Measurements from ENCODE around the gene TSPEAR.

TSPEAR gene

DNA sequence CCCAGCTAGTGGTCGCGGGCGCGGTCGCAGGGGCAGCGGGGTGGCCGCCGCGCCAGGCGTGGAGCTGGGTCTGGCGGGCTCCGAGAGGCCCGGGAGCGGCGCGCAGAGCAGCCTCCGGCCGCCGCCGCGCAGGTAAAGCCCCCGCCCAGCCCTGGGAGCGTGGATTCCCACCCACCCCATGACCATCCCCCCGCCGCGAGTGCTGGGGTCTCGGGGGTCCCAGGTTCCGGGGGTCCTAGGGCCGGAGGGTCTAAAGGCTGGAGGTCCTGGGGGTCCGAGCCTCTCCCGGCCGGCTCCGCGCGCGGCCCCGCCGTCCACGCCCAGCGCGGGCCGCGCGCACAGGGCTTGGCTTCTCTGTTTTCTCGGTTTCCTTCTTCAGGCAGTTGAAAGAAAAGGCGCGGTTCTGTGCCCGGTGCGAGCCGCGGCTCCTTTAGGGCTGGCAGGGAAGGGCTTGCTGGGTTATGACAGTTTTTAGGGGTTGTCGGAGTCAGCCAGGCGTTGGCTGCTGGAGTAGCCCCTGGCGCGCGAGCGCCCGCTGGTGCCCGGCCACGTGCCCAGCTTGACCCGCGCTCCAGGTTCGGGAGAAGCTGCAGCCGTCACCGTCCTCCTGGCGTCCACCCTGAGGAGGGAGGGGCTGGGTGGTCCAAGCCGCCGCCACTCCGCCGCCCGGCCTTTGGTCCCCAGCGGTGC, 255.7 kb downstream of the TSPEAR start:
- no peak overlapping the region for H2AFZ ChIP-seq (ENCODE audit: low read length)
- H3K4me3 ChIP-seq (ENCODE audit: low read depth, low read length, poor library complexity, severe bottlenecking), result no peak overlapping the region
- H4K20me1 ChIP-seq (ENCODE audit: insufficient read depth, low read length), result no peaks in the 10 kb centered on the region
- H3K27ac ChIP-seq (ENCODE audit: low read depth, low read length, poor library complexity, severe bottlenecking), result no peak overlapping the region
- H3K36me3 ChIP-seq (ENCODE audit: insufficient read depth, low read length), result no peaks in the 10 kb centered on the region
- H3K9me2 ChIP-seq (ENCODE audit: low read depth, low read length), result no peaks in the 10 kb centered on the region
- TF ChIP-seq EZH2 (IDR thresholded peaks at IDR 0.05; ENCODE audit: borderline replicate concordance, low read length), result no peak
- TF ChIP-seq, protein P1, sequence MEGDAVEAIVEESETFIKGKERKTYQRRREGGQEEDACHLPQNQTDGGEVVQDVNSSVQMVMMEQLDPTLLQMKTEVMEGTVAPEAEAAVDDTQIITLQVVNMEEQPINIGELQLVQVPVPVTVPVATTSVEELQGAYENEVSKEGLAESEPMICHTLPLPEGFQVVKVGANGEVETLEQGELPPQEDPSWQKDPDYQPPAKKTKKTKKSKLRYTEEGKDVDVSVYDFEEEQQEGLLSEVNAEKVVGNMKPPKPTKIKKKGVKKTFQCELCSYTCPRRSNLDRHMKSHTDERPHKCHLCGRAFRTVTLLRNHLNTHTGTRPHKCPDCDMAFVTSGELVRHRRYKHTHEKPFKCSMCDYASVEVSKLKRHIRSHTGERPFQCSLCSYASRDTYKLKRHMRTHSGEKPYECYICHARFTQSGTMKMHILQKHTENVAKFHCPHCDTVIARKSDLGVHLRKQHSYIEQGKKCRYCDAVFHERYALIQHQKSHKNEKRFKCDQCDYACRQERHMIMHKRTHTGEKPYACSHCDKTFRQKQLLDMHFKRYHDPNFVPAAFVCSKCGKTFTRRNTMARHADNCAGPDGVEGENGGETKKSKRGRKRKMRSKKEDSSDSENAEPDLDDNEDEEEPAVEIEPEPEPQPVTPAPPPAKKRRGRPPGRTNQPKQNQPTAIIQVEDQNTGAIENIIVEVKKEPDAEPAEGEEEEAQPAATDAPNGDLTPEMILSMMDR (IDR thresholded peaks at IDR 0.05; ENCODE audit: low read length), result no peak
- no peaks in the 10 kb centered on the region for H3F3A ChIP-seq (ENCODE audit: insufficient read depth, low read length)
- H3K4me2 ChIP-seq (ENCODE audit: low read length), result no peak overlapping the region
- H3K9ac ChIP-seq (ENCODE audit: low read length), result no peak overlapping the region
- no peaks in the 10 kb centered on the region for H3K4me1 ChIP-seq (ENCODE audit: insufficient read depth, low read length, severe bottlenecking)
- 0 out of 2 replicates have a peak, but pooled peaks cover 8% of the 10 kb centered on the region for H3K27me3 ChIP-seq (ENCODE audit: insufficient read depth, low read length)
- H3K9me3 ChIP-seq (ENCODE audit: low read length), result peaks cover 6% of the 10 kb centered on the region; the same call in 1 of the 2 replicates
- no peaks in the 10 kb centered on the region for H3K79me2 ChIP-seq (ENCODE audit: insufficient read depth, low read length)

DNA sequence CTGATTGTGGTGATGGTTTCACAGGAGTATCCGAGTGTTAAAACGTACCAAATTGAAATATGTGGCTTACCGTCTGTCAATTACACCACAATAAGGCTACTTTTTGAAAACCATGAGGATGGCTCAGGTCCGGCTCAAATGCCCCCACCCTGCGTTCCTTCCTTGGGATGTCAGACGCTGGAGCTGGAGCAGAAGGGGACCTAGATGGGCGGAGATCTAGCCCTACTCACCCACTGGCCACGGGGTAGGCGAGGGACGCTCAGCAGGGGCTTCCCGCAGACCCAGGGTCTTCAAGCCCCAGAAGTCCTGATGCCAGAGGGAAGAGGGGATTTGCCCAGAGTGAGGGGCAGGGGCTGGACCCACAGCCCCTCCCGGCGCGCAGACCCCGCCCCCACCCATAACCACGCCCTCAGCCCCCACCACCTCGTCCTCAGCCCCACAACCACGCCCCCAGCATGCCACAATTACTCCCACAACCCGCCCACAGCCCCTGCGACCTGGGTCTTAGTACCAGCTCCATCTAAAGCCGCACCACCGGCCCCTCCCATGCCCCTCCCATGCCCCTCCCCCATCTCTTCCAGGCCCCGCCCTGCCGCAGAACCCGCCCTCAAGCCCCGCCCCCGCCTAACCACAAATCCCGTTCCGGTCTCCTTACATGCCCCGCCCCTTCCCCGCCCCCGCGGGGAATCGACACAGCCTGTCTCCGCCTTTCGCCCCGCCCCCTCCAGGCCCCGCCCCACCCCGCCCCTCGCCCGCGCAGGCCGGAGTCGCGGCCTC, 256.4 kb downstream of the TSPEAR start, which contains the start of gene LRRC3:
LRRC3 (plus strand) TSS at position 764 of the 777 bp plus-strand sequence. CDS start 1,135 bp downstream, outside the sequence.
- H2AFZ ChIP-seq (ENCODE audit: low read length), result no peak within 1 kb of the TSS
- no peaks in the 10 kb centered on the region for H3K9me2 ChIP-seq (ENCODE audit: low read depth, low read length)
- H3K27me3 ChIP-seq (ENCODE audit: insufficient read depth, low read length), result 0 out of 2 replicates have a peak, but pooled peaks cover 8% of the 10 kb centered on the region
- no peak within 1 kb of the TSS for H3K4me3 ChIP-seq (ENCODE audit: low read depth, low read length, poor library complexity, severe bottlenecking)
- no peaks in the 10 kb centered on the region for H3K79me2 ChIP-seq (ENCODE audit: insufficient read depth, low read length)
- no peaks in the 10 kb centered on the region for H3F3A ChIP-seq (ENCODE audit: insufficient read depth, low read length)
- H3K4me1 ChIP-seq (ENCODE audit: insufficient read depth, low read length, severe bottlenecking), result no peaks in the 10 kb centered on the region
- no peak for TF ChIP-seq EZH2 (IDR thresholded peaks at IDR 0.05; ENCODE audit: borderline replicate concordance, low read length)
- TF ChIP-seq, protein P1 (IDR thresholded peaks at IDR 0.05; ENCODE audit: low read length), result no peak
- H3K4me2 ChIP-seq (ENCODE audit: low read length), result no peak within 1 kb of the TSS
- no peaks in the 10 kb centered on the region for H4K20me1 ChIP-seq (ENCODE audit: insufficient read depth, low read length)
- no peak within 1 kb of the TSS for H3K27ac ChIP-seq (ENCODE audit: low read depth, low read length, poor library complexity, severe bottlenecking)
- H3K9me3 ChIP-seq (ENCODE audit: low read length), result peaks cover 6% of the 10 kb centered on the region; the same call in 1 of the 2 replicates
- H3K36me3 ChIP-seq (ENCODE audit: insufficient read depth, low read length), result no peaks in the 10 kb centered on the region
- H3K9ac ChIP-seq (ENCODE audit: low read length), result no peak within 1 kb of the TSS

DNA sequence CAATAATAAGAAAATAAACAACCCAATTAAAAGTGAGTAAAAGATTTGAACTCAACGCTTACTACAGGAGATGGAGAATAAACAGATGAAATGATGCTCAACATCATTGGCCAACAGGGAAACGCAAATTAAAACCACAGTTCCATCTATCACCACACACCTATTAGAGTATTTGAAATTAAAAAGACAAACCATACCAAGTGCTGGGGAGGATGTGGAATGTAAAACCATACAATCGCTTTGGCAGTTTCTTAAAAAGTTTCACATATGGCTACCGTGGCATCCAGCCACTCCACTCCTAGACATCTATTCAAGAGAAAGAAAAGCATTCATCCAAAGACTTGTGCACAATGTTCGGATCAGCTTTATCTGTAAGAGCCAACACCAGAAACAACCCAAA, 257.3 kb downstream of the TSPEAR start:
- Histone ChIP-seq H3K4me2 (ENCODE audit: low read length) (no peak overlapping the region), H2AFZ (ENCODE audit: low read length) (no peak overlapping the region), H3K9ac (ENCODE audit: low read length) (no peak overlapping the region), H3F3A (ENCODE audit: insufficient read depth, low read length) (no peaks in the 10 kb centered on the region), H3K79me2 (ENCODE audit: insufficient read depth, low read length) (no peaks in the 10 kb centered on the region), H3K9me3 (ENCODE audit: low read length) (peaks cover 6% of the 10 kb centered on the region; the same call in 1 of the 2 replicates), H4K20me1 (ENCODE audit: insufficient read depth, low read length) (no peaks in the 10 kb centered on the region), H3K27ac (ENCODE audit: low read depth, low read length, poor library complexity, severe bottlenecking) (no peak overlapping the region), H3K4me3 (ENCODE audit: low read depth, low read length, poor library complexity, severe bottlenecking) (no peak overlapping the region), H3K9me2 (ENCODE audit: low read depth, low read length) (no peaks in the 10 kb centered on the region), H3K36me3 (ENCODE audit: insufficient read depth, low read length) (no peaks in the 10 kb centered on the region), H3K4me1 (ENCODE audit: insufficient read depth, low read length, severe bottlenecking) (no peaks in the 10 kb centered on the region), H3K27me3 (ENCODE audit: insufficient read depth, low read length) (0 out of 2 replicates have a peak, but pooled peaks cover 8% of the 10 kb centered on the region)
- no peak for TF ChIP-seq EZH2 (IDR thresholded peaks at IDR 0.05; ENCODE audit: borderline replicate concordance, low read length)
- TF ChIP-seq, protein P1 (IDR thresholded peaks at IDR 0.05; ENCODE audit: low read length), result no peak
